HepG2 (cell line): ENCODE results near the gene ACTR10. TPM values are rescaled to one million over a fixed set of nuclear protein-coding genes. Genes with fewer than 3 reads are reported as not detected.

Source experiments
- ADNP ChIP-seq: sonication (generic); formaldehyde crosslinking; IDR thresholded peaks from 2 replicates; pipeline ENCODE4 v1.4.0; 2020; ENCODE audit warnings: missing genetic modification reagents
- BRD4 ChIP-seq: sonication (generic); formaldehyde crosslinking; IDR thresholded peaks from 2 replicates; pipeline ENCODE4 v1.4.0; 2020; ENCODE audit warnings: missing genetic modification reagents
- DR1 ChIP-seq: sonication (generic); formaldehyde crosslinking; IDR thresholded peaks from 2 replicates; pipeline ENCODE4 v1.8.0; 2021; ENCODE audit warnings: mild to moderate bottlenecking, missing genetic modification reagents, inconsistent platforms
- FOXK2 ChIP-seq: fragments of 450-650 bp; IDR thresholded peaks from 2 replicates; pipeline ENCODE4 v1.6.1; 2016
- NFKB2 ChIP-seq: sonication (generic); formaldehyde crosslinking; IDR thresholded peaks from 2 replicates; pipeline ENCODE4 v1.4.0; 2020; ENCODE audit warnings: missing genetic modification reagents, borderline replicate concordance
- NR2F6 ChIP-seq, 2 experiments: IDR thresholded peaks; 2 replicates each; pipeline ENCODE4 v1.6.1; 2016; ENCODE audit warnings: antibody characterized with exemption in 1 of 2, mild to moderate bottlenecking in 1 of 2
- SNAI1 ChIP-seq: sonication (generic); formaldehyde crosslinking; IDR thresholded peaks from 2 replicates; pipeline ENCODE4 v1.5.0; 2020; ENCODE audit warnings: mild to moderate bottlenecking, missing genetic modification reagents, borderline replicate concordance
- SP1 ChIP-seq, 2 experiments: fragments of 450-650 bp in 1 of 2; sonication (generic) in 1 of 2; formaldehyde crosslinking in 1 of 2; IDR thresholded peaks; 2 replicates each; pipeline versions ENCODE4 v1.4.0 to v1.6.1; 2016 to 2020; ENCODE audit warnings: missing genetic modification reagents in 1 of 2
- STAT6 ChIP-seq: sonication (generic); formaldehyde crosslinking; IDR thresholded peaks from 2 replicates; pipeline ENCODE4 v1.4.0; 2020; ENCODE audit warnings: missing genetic modification reagents, mild to moderate bottlenecking, borderline replicate concordance
- TGIF2 ChIP-seq: IDR thresholded peaks from 2 replicates; pipeline ENCODE4 v1.6.1; 2016; ENCODE audit warnings: control low read depth, missing compliant biosample characterization
- YY1 ChIP-seq: IDR thresholded peaks from 2 replicates; pipeline ENCODE4 v1.6.1; 2011; ENCODE audit warnings: low read length, low read depth, moderate library complexity, mild to moderate bottlenecking; ENCODE audit not compliant: insufficient read depth, insufficient replicate concordance
- ZBTB42 ChIP-seq: sonication (generic); formaldehyde crosslinking; IDR thresholded peaks from 2 replicates; pipeline ENCODE4 v1.5.0; 2020; ENCODE audit warnings: mild to moderate bottlenecking, missing genetic modification reagents
- ZMAT5 ChIP-seq: sonication (generic); formaldehyde crosslinking; IDR thresholded peaks from 2 replicates; pipeline ENCODE4 v1.5.0; 2020; ENCODE audit warnings: mild to moderate bottlenecking, low read depth, missing genetic modification reagents, borderline replicate concordance
- ZNF30 ChIP-seq: sonication (generic); formaldehyde crosslinking; IDR thresholded peaks from 2 replicates; pipeline ENCODE4 v1.5.0; 2020; ENCODE audit warnings: mild to moderate bottlenecking, missing genetic modification reagents
- ZNF512B ChIP-seq: sonication (generic); formaldehyde crosslinking; IDR thresholded peaks from 2 replicates; pipeline ENCODE4 v1.5.1; 2020; ENCODE audit warnings: missing genetic modification reagents, mild to moderate bottlenecking, borderline replicate concordance
- ZNF574 ChIP-seq: sonication (generic); formaldehyde crosslinking; IDR thresholded peaks from 2 replicates; pipeline ENCODE4 v1.4.0; 2020; ENCODE audit warnings: missing genetic modification reagents
- ZNF816 ChIP-seq: sonication (generic); formaldehyde crosslinking; IDR thresholded peaks from 2 replicates; pipeline ENCODE4 v1.8.0; 2022; ENCODE audit warnings: missing genetic modification reagents, mild to moderate bottlenecking, borderline replicate concordance
- ZNF839 ChIP-seq: sonication (generic); formaldehyde crosslinking; IDR thresholded peaks from 2 replicates; pipeline ENCODE4 v1.4.0; 2020; ENCODE audit warnings: missing genetic modification reagents, mild to moderate bottlenecking, borderline replicate concordance
- polyA plus RNA-seq, 8 experiments: library from polyadenylated mRNA; depleted of rRNA in 3 of 8; stranded (reverse) in 7 of 8; unstranded in 1 of 8; fragments of >200 nt; fragmentation: Illumina TruSeq in 4 of 8; extraction: Trizol in 4 of 8; gene quantifications; 2 replicates each; pipeline versions ENCODE4 v1.2.1 to v1.2.3, GENCODE V29; 2011 to 2016; ENCODE audit warnings: low read depth in 4 of 8, missing spikeins in 1 of 8, mixed read lengths in 1 of 8; ENCODE audit not compliant: insufficient read depth in 1 of 8
- total RNA-seq, 5 experiments: library from RNA; depleted of rRNA; stranded (reverse); fragments of >200 nt; fragmentation: Illumina TruSeq; extraction: Trizol; gene quantifications; 2 replicates each; pipeline ENCODE4 v1.2.3, GENCODE V29; 2016; ENCODE audit warnings: low read depth in 1 of 5
- TF ChIP-seq, protein P1 (sequence below): IDR thresholded peaks from 2 replicates; pipeline ENCODE4 v1.6.1; 2018; ENCODE audit warnings: missing genetic modification reagents

ACTR10 gene
- total and polyA plus RNA-seq, 2 of the 13 experiments (the other 11 are each of a cell fraction or from before 2014, with no cell fraction given), result 30.0 to 41.3 TPM

- TF ChIP-seq, protein P1, sequence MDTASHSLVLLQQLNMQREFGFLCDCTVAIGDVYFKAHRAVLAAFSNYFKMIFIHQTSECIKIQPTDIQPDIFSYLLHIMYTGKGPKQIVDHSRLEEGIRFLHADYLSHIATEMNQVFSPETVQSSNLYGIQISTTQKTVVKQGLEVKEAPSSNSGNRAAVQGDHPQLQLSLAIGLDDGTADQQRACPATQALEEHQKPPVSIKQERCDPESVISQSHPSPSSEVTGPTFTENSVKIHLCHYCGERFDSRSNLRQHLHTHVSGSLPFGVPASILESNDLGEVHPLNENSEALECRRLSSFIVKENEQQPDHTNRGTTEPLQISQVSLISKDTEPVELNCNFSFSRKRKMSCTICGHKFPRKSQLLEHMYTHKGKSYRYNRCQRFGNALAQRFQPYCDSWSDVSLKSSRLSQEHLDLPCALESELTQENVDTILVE (CRISPR knock-in tag), result no peak
- TF ChIP-seq ADNP (no peak), ZNF30 (no peak), TGIF2 (CRISPR knock-in tag) (peak; percentile 66), ZNF839 (CRISPR knock-in tag) (no peak), ZBTB42 (CRISPR knock-in tag) (no peak), SP1 (IDR thresholded peaks at IDR 0.05) (no peak), SP1 (CRISPR knock-in tag; IDR thresholded peaks at IDR 0.05) (no peak; the same call in 1 of the 2 replicates), NFKB2 (CRISPR knock-in tag) (peak; percentile 73; the same call in 1 of the 2 replicates), FOXK2 (no peak), ZMAT5 (CRISPR knock-in tag) (no peak), ZNF574 (CRISPR knock-in tag) (peak; percentile 48), NR2F6 (IDR thresholded peaks at IDR 0.05) (no peak), NR2F6 (CRISPR knock-in tag; IDR thresholded peaks at IDR 0.05) (no peak), ZNF512B (CRISPR knock-in tag) (no peak), SNAI1 (CRISPR knock-in tag) (no peak; the same call in none of the 2 replicates), BRD4 (CRISPR knock-in tag) (no peak), YY1 (peak; percentile 35), STAT6 (CRISPR knock-in tag) (no peak), ZNF816 (no peak), DR1 (peak; percentile 75)
These were observed 44.8 kb downstream of the ACTR10 start, which contains the start of gene PSMA3 (continued) for GRCh38 chr14:58244556-58245387.
